ENCODE data around the gene AUP1. TPM values are rescaled to one million over a fixed set of nuclear protein-coding genes. Genes with fewer than 3 reads are reported as not detected.

Gene AUP1
- total RNA-seq, 4 donors from 2014 or later, result 93.7 to 168 (median 112) TPM

DNA sequence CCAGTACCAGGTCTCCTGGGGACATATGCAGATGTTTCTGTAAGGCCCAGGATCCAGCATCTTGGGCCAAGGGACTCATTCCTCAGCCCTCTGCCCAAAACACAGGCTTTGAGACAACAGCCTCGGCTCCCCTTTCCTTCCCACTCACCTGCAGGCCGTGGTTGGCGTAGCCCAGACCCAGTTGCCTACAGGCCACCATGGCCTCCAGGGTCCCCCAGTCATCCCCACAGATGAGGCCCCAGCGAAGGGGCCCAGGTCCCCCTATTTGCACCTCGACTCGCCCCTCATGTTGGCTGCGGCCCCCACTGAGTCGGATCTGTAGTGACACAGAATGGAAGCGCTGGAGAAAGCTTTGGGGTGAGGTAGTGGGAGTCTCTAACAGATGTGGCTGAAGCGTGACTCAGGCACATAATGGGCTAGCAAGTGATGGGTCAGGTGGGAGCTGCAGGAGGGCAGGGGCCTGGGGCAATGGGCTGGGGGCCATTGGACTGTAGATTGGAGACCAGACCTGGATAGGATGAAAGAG lies 6.0 kb upstream of the AUP1 start:
- Histone ChIP-seq H3K27ac (no peak overlapping the region), H3K36me3 (peaks cover 0 to 11% of the 10 kb centered on the region in 2 donors), H3K4me3 (replicated peaks in 1 of 3) (no peak overlapping the region), H3K9me3 (no peaks in the 10 kb centered on the region), H3K27me3 (no peaks in the 10 kb centered on the region), H3K4me1 (peaks cover 6 to 7% of the 10 kb centered on the region in 2 donors)
- TF ChIP-seq CTCF (IDR thresholded peaks at IDR 0.05), result no peak
- TF ChIP-seq POLR2A (IDR thresholded peaks at IDR 0.05), result no peak
- intact Hi-C loops (cut with DNase I), result no loop called here
- DNase-seq, result no peak
- WGBS, 2 donors, result 89 to 97% methylated on average over 10 of the region's 10 CpGs

DNA sequence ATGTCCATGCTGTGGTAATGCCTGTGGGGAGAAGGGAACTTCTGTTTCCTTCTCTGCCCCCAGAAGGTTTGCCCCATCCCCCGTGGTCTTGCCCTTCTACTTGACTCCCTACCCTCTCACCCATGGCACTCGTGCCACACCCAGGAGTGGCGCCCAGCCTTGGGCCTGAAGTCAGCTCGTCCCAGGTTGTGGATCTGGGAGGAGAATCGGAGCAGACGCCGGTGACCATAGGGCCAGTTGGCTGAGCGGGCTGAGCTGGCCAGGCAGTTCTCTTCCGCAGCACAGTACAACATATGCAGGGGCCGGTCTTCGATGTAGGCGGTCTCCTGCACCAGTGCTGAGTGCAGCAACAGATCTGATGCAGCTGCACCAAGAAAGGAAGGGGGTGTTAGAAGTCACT lies 4.9 kb upstream of the AUP1 start:
- no peak for DNase-seq
- no peaks in the 10 kb centered on the region for H3K9me3 ChIP-seq
- peaks cover 0 to 11% of the 10 kb centered on the region in 2 donors for H3K36me3 ChIP-seq
- intact Hi-C loops (cut with DNase I), result no loop called here
- H3K4me1 ChIP-seq, result peaks cover 6 to 7% of the 10 kb centered on the region in 2 donors
- no peak overlapping the region for H3K4me3 ChIP-seq (replicated peaks in 1 of 3)
- no peak overlapping the region for H3K27ac ChIP-seq
- TF ChIP-seq CTCF (IDR thresholded peaks at IDR 0.05) (no peak), POLR2A (IDR thresholded peaks at IDR 0.05) (no peak)
- no peaks in the 10 kb centered on the region for H3K27me3 ChIP-seq
- WGBS, 2 donors, result 86 to 88% methylated on average over 6 to 12 of the region's 12 CpGs

GRCh38 chr2:74533464-74533863 lies 4.0 kb upstream of the AUP1 start:
- TF ChIP-seq CTCF (IDR thresholded peaks at IDR 0.05) (no peak), POLR2A (IDR thresholded peaks at IDR 0.05) (no peak)

DNA sequence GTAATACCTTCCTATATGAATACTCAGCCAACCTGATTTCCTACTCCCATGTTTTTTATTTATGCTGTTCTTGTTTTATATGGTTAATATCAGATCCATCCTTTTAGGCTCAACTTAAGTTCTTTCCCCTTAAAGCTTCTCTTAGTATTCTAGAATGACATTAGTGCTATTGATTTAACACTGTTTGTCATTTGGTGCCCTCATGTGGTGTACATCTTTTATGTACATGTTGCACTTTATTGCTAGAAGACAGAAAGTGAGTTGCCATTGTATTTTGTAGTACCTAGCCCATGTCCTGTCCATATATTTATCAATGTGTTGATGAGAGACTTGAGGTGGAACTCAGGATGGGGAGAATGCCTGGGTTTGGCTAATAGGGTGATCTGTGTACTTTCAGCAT lies 2.7 kb upstream of the AUP1 start:
- H3K4me3 ChIP-seq (replicated peaks in 1 of 3), result no peak overlapping the region
- peaks cover 5 to 18% of the 10 kb centered on the region in 2 donors for H3K36me3 ChIP-seq
- TF ChIP-seq POLR2A (IDR thresholded peaks at IDR 0.05) (no peak), CTCF (IDR thresholded peaks at IDR 0.05) (peak in 2 of 6 experiments; percentile 11 to 15)
- no peak overlapping the region for H3K27ac ChIP-seq
- H3K9me3 ChIP-seq, result no peaks in the 10 kb centered on the region
- no peaks in the 10 kb centered on the region for H3K27me3 ChIP-seq
- intact Hi-C loops (cut with DNase I), result no loop called here
- DNase-seq, result no peak
- peaks cover 10 to 18% of the 10 kb centered on the region in 2 donors for H3K4me1 ChIP-seq

More at GRCh38 chr2:74533464-74533863, 4.0 kb upstream of the AUP1 start:
- H3K36me3 ChIP-seq, result peaks cover 0 to 11% of the 10 kb centered on the region in 2 donors
- H3K4me3 ChIP-seq (replicated peaks in 1 of 3), result no peak overlapping the region
- DNase-seq, result no peak
- peaks cover 6 to 14% of the 10 kb centered on the region in 2 donors for H3K4me1 ChIP-seq
- no peaks in the 10 kb centered on the region for H3K9me3 ChIP-seq
- WGBS, 2 donors, result 86 to 91% methylated on average over 4 of the region's 4 CpGs
- intact Hi-C loops (cut with DNase I), result no loop called here
- no peaks in the 10 kb centered on the region for H3K27me3 ChIP-seq
- H3K27ac ChIP-seq, result no peak overlapping the region

GRCh38 chr2:74531666-74532065 lies 2.2 kb upstream of the AUP1 start:
- Histone ChIP-seq H3K4me3 (replicated peaks in 1 of 3) (no peak overlapping the region), H3K9me3 (no peaks in the 10 kb centered on the region), H3K27me3 (no peaks in the 10 kb centered on the region), H3K27ac (no peak overlapping the region), H3K36me3 (peaks cover 10 to 23% of the 10 kb centered on the region in 2 donors), H3K4me1 (peaks cover 10 to 18% of the 10 kb centered on the region in 2 donors)
- WGBS, 2 donors, result 86 to 90% methylated on average over 7 of the region's 7 CpGs
- intact Hi-C loops (cut with DNase I), result no loop called here
- no peak for DNase-seq
- TF ChIP-seq POLR2A (IDR thresholded peaks at IDR 0.05) (no peak), CTCF (IDR thresholded peaks at IDR 0.05) (no peak)

Measured in thyroid gland (tissue), 4 donors.